Adrenal gland (tissue), 12 donors: ENCODE data around the gene EPB41L4B. TPM values are rescaled to one million over a fixed set of nuclear protein-coding genes. Genes with fewer than 3 reads are reported as not detected.
"Not testable (repeated sequence)": the region's sequence is repeated elsewhere in the genome, so short reads cannot be mapped to it uniquely, and the experiment has no call there.

Experiments
- DNase-seq, 7 donors: peaks; one replicate each; pipeline ENCODE4 v3.0.0-alpha.2; 2019 to 2020
- H3K27ac ChIP-seq, 5 donors: fragments of 200-600 bp; sonication (generic) in 4 of 5; 1 replicate in 3 of 5; 2 replicates in 2 of 5; pipeline versions ENCODE4 v1.5.1 to v1.8.0; 2016 to 2020; ENCODE audit warnings: mild to moderate bottlenecking in 1 of 5
- H3K27me3 ChIP-seq: fragments of 200-600 bp; 2 replicates; pipeline ENCODE4 v1.8.0; 2021
- H3K36me3 ChIP-seq, 2 donors: fragments of 200-600 bp; replicated peaks in 1 of 2; 1 replicate in 1 of 2; 2 replicates in 1 of 2; pipeline versions ENCODE4 v1.5.1 to v1.8.0; 2018 to 2022
- H3K4me1 ChIP-seq, 2 donors: fragments of 200-600 bp; replicated peaks in 1 of 2; 1 replicate in 1 of 2; 2 replicates in 1 of 2; pipeline versions ENCODE4 v1.5.1 to v1.8.0; 2018 to 2021
- H3K4me3 ChIP-seq, 4 donors: fragments of 200-600 bp; sonication (generic) in 3 of 4; one replicate each; pipeline ENCODE4 v1.5.1; 2016 to 2018
- H3K9me3 ChIP-seq, 3 donors: fragments of 200-600 bp; sonication (generic) in 1 of 3; replicated peaks in 1 of 3; 1 replicate in 2 of 3; 2 replicates in 1 of 3; pipeline versions ENCODE4 v1.5.1 to v1.8.0; 2016 to 2021
- POLR2A ChIP-seq, 2 donors: fragments of 450-650 bp; IDR thresholded peaks; one replicate each; pipeline ENCODE4 v1.6.1; 2017; ENCODE audit warnings: antibody characterized with exemption in 2 of 2, mild to moderate bottlenecking in 2 of 2, moderate library complexity in 1 of 2
- WGBS, 4 donors: extraction: QIAGEN DNeasy Blood & Tissue Kit in 2 of 4; methylation state at CpG; one replicate each; pipeline versions ENCODE4 v1.1.5 to v1.1.7; 2013 to 2017; 5-methylcytosine and 5-hydroxymethylcytosine counted together
- intact Hi-C, 2 donors: fragments of 100-400 bp; cut with DNase I; formaldehyde crosslinking; loops; one replicate each; pipeline versions ENCODE4 v1.14.1 to v1.15.0; 2022 to 2023
- polyA plus RNA-seq, 3 donors: library from polyadenylated mRNA; stranded (reverse); fragments of 200-250 nt in 2 of 3; fragments of 350-450 nt in 1 of 3; fragmentation: Illumina TruSeq in 1 of 3; extraction: RNeasy Lipid Tissue Mini Kit (QIAGEN cat#74804) in 1 of 3; gene quantifications; one replicate each; pipeline ENCODE4 v1.2.3, GENCODE V29; 2013 to 2014
- total RNA-seq, 9 donors: library from RNA; depleted of rRNA in 4 of 9; stranded (reverse); fragments of >200 nt in 4 of 9; fragments of 120-200 nt in 1 of 9; fragmentation: NEBNext Ultra II Directional in 1 of 9; extraction: Animal tissue kit (Norgen Biotek cat#: 25700) in 1 of 9; gene quantifications; one replicate each; pipeline versions ENCODE4 v1.1.0 to v1.2.4, GENCODE V29; 2013 to 2023
- TF ChIP-seq, protein P1 (sequence below), 6 experiments: fragments of 450-650 bp in 4 of 6; fragments of 200-600 bp in 2 of 6; sonication (generic) in 1 of 6; IDR thresholded peaks; 1 replicate in 5 of 6; 2 replicates in 1 of 6; pipeline versions ENCODE4 v1.5.1 to v1.8.0; 2016 to 2021; ENCODE audit warnings: antibody characterized with exemption in 6 of 6, mild to moderate bottlenecking in 2 of 6, moderate library complexity in 1 of 6
- donor health status: healthy with polysubstance abuse.
- donor health status: Bipolar disorder and iron deficiency.
- donor health status: DM: yes; HTN: yes; CAD: no.
- donor health status: DM: no; HTN: no; CAD: no.
- donor health status: DM: no; HTN: no; CAD: no.
- donor health status: DM: yes; HTN: yes; CAD: no.

The EPB41L4B gene
- total and polyA plus RNA-seq, 12 donors: 7.4 to 37.2 (median 18.7) TPM

DNA sequence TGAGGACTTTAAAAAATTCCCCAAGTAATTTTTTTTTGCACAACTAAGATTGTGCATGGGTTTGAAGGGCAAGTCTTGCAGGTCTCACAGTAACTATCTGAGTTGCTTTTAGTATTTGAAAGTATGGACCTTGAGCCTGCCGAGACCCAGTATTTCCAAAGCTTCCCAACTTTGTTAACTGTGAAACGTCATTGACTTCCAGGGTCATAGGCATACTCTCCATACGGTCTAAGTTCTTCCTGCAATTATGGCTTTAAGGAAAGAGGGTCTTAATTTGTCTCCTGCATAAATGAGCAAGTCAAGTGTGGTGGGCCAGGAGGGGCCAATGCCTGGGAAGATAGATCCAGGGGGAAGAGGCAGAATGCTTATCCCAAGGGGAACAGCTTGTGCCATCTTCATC lies 24.0 kb upstream of the EPB41L4B start:
- Histone ChIP-seq H3K27me3 (no peaks in the 10 kb centered on the region), H3K36me3 (no peaks in the 10 kb centered on the region), H3K27ac (no peak overlapping the region), H3K9me3 (no peaks in the 10 kb centered on the region), H3K4me1 (peaks cover 0 to 4% of the 10 kb centered on the region in 2 donors), H3K4me3 (no peak overlapping the region)
- TF ChIP-seq, protein P1, sequence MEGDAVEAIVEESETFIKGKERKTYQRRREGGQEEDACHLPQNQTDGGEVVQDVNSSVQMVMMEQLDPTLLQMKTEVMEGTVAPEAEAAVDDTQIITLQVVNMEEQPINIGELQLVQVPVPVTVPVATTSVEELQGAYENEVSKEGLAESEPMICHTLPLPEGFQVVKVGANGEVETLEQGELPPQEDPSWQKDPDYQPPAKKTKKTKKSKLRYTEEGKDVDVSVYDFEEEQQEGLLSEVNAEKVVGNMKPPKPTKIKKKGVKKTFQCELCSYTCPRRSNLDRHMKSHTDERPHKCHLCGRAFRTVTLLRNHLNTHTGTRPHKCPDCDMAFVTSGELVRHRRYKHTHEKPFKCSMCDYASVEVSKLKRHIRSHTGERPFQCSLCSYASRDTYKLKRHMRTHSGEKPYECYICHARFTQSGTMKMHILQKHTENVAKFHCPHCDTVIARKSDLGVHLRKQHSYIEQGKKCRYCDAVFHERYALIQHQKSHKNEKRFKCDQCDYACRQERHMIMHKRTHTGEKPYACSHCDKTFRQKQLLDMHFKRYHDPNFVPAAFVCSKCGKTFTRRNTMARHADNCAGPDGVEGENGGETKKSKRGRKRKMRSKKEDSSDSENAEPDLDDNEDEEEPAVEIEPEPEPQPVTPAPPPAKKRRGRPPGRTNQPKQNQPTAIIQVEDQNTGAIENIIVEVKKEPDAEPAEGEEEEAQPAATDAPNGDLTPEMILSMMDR (IDR thresholded peaks at IDR 0.05): no peak
- no peak for TF ChIP-seq POLR2A (IDR thresholded peaks at IDR 0.05)
- no peak for DNase-seq
- WGBS, 4 donors: 47 to 80% (median 76%) methylated on average over 3 of the region's 3 CpGs
- intact Hi-C loops: no loop called here

DNA sequence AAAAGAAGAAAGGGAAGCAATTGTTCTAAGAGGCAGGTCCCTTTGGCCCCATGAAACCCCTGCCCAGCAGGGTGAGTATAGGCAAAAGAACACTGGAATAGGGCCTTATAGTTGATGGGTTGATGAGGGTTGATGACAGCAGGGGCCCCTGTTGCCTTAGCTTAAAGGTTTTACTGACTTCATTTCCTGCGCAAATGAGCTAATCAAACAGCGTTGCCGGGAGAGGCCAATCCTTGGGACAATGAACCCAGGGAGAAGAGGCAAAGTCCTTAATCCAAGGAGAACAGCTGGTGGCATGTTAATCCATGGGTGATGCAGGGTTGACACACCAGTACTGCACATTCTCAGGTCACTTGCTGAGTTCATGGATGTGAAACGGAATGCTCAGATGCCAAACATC lies 22.0 kb upstream of the EPB41L4B start:
- no peaks in the 10 kb centered on the region for H3K36me3 ChIP-seq
- no peak for DNase-seq
- TF ChIP-seq, protein P1 (IDR thresholded peaks at IDR 0.05): no peak
- no peak for TF ChIP-seq POLR2A (IDR thresholded peaks at IDR 0.05)
- no peak overlapping the region for H3K27ac ChIP-seq
- H3K4me1 ChIP-seq: no peaks in the 10 kb centered on the region
- H3K27me3 ChIP-seq: no peaks in the 10 kb centered on the region
- H3K9me3 ChIP-seq: no peaks in the 10 kb centered on the region
- no peak overlapping the region for H3K4me3 ChIP-seq
- 91 to 93% (median 92%) methylated on average over 4 of the region's 4 CpGs for WGBS, 4 donors
- intact Hi-C loops: no loop called here

DNA sequence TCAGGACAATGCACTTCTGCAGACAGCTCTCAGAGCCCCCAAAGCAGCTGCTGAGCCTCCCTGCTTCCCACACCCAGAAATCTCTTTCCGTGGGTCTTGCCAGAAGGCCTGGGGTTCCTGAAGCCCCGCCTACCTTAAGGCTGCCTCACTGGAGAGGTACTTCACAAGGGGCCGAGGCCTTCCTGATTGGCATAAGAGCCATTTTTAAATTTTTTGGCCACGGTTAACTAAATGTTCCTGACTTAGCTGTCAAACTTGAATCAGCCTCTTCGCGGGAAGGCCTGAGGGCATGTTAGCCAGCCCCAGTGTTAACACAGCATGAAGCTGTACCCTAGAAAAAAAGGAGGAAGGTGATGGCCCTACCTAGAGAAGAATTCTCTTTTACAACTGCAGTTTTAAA lies 20.7 kb upstream of the EPB41L4B start:
- intact Hi-C loops: no loop called here
- Histone ChIP-seq H3K9me3 (no peaks in the 10 kb centered on the region), H3K36me3 (no peaks in the 10 kb centered on the region), H3K27ac (no peak overlapping the region), H3K4me3 (no peak overlapping the region), H3K4me1 (no peaks in the 10 kb centered on the region), H3K27me3 (no peaks in the 10 kb centered on the region)
- whole genome bisulfite sequencing, 4 donors: 60 to 89% (median 66%) methylated on average over 6 of the region's 6 CpGs
- DNase-seq: no peak
- TF ChIP-seq POLR2A (IDR thresholded peaks at IDR 0.05): no peak
- TF ChIP-seq, protein P1 (IDR thresholded peaks at IDR 0.05): no peak

DNA sequence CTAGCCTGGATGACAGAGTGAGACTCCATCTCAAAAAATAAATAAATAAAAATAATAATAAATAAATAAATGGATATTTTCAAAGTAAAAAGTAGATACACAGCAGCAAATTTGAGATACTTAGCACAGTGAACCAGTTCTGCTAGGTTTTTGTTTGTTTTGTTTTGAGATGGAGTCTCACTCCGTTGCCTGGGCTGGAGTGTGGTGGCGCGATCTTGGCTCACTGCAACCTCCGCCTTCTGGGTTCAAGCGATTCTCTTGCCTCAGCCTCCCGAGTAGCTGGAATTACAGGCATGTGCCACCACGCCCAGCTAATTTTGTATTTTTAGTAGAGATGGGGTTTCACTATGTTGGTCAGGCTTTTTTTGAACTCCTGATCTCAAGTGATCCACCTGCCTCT lies 20.1 kb upstream of the EPB41L4B start:
- DNase-seq, H3K27ac ChIP-seq, H3K4me3 ChIP-seq, H3K36me3 ChIP-seq, H3K27me3 ChIP-seq, H3K9me3 ChIP-seq, intact Hi-C loops, H3K4me1 ChIP-seq: not testable (repeated sequence)
- 91 to 95% (median 93%) methylated on average over 7 of the region's 7 CpGs for WGBS, 4 donors

DNA sequence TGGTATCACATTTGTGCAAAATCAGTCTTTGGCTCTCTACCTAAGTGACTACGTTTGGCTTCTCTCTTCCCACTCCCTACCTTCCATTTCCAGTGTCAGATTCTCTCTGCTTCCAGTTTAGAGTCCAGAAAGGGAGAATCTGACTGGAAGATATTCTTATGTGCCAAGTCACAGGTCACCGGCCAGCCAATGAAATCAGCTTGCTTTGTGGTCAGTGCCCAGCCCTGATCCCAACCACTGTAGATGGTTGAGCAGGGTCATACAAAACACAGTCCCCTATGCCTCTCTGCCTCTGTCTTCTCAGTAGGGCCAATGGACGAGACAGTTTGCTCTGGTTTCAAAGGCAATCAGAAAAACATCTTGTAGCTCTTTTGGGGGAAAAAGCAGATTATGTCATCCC lies 15.6 kb upstream of the EPB41L4B start:
- Histone ChIP-seq H3K4me1 (peaks cover 3 to 4% of the 10 kb centered on the region in 2 donors), H3K36me3 (no peaks in the 10 kb centered on the region), H3K27ac (no peak overlapping the region), H3K4me3 (no peak overlapping the region), H3K9me3 (no peaks in the 10 kb centered on the region), H3K27me3 (no peaks in the 10 kb centered on the region)
- TF ChIP-seq, protein P1 (IDR thresholded peaks at IDR 0.05): no peak
- TF ChIP-seq POLR2A (IDR thresholded peaks at IDR 0.05): no peak
- intact Hi-C loops: no loop called here
- 72 to 93% (median 87%) methylated on average over 2 to 3 of the region's 3 CpGs for WGBS, 4 donors
- DNase-seq: no peak
